Embryonic facial prominence (tissue), 1 donor: ENCODE data around the gene GPR39.

Experiments
- DNase-seq: peaks from one replicate; pipeline ENCODE4 v3.0.0-alpha.2; 2016; ENCODE audit errors: extremely low spot score

Gene GPR39

DNA sequence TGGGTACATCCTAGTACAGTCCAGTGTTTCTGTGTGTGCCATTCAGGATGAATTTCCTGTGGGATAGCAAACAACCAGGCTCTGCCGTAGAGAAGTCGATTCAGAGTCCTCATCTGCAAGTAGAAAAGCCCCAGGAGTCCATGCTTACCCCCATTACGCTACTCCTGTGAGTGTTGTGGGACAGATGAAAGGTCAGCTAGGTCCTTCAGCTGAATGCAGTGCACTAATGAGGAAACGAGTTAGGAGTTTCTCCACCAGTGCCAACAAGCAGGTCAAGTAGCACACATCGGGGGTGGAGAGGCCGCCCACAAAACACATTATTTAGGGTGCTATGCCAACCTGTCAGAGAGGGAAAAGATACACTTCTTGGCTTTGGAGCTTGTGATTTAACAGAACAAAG is 2.5 kb upstream of the GPR39 start:
- DNase-seq, result no peak

DNA sequence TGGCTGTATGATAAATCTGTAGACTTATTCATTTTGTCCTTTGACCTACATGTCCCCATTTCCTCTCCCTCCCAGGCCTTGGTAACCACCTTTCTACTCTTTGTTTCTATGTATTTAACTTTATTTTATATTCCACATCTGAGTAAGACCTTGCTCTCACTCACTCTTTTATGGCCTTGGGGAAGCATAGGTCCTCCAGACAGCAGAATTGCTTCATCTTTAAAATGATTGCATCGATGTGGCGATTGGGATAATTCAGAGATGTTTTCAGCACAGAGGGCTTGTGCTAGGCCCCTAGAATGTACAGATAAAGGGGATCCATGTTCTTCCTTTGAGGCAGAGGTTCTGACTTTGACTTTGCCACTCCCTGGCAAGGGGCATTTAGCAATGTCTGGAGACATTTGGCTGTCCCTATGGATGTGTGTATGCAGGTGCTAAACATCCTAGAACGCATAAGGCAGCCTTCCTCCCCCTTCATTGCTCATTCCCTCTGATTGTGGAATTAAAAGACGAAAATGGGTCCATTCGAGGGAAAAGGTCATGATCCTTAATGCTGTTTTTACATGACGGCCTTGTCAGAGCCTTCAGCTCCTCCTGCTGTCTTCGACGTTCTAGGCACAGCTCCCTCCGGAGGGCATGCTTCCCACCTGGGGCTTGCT is 1.2 kb upstream of the GPR39 start:
- DNase-seq, result no peak

DNA sequence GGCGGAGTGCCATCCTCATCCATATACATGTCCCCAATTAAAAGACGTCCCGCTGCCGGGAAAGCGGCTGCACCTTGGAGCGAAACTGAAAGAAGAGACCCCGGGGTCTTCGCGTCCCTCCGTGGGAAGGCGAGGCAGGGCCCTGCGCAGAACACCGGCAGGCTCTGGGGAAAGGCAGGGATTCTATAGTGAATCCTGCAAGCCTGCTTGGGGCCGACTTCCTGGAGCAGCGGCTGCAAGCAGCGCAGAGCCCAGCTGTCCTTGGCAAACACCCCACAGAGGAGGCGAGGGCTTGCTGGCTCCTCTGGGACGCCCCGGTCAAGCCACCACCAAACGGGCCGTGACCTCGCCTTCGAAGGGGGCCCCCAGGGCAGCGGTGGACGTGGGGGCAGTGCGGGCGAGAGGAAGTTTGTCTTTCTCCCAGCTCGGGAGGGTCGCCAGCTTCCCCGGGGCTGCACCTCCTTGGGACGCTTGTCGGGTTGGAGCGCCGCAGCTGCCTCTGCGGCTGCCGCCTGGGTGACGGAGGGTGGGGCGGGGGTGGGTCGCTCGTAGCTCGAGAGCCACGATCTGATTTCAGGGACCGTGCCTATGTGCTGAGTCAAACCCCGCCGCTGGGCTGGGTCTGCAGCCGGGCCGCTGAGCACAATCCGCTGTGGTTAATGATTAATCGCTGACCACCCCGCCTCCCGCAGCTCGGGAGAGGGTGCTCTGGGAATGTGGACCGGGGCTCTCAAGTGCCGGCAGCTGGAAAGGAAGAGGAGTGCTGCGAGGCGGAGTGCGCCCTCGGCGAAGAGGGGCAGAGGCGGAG is 486 bp upstream of the GPR39 start:
- DNase-seq, result no peak

DNA sequence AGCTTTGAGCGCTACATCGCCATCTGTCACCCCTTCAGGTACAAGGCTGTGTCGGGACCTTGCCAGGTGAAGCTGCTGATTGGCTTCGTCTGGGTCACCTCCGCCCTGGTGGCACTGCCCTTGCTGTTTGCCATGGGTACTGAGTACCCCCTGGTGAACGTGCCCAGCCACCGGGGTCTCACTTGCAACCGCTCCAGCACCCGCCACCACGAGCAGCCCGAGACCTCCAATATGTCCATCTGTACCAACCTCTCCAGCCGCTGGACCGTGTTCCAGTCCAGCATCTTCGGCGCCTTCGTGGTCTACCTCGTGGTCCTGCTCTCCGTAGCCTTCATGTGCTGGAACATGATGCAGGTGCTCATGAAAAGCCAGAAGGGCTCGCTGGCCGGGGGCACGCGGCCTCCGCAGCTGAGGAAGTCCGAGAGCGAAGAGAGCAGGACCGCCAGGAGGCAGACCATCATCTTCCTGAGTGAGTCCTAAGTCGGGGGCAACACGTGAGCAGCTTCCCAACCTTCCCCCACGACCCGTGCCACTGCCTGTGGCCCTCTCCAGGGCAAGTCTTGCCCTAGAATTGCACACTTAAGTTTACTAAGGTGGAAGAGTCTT is 928 bp downstream of the GPR39 start:
- no peak for DNase-seq

DNA sequence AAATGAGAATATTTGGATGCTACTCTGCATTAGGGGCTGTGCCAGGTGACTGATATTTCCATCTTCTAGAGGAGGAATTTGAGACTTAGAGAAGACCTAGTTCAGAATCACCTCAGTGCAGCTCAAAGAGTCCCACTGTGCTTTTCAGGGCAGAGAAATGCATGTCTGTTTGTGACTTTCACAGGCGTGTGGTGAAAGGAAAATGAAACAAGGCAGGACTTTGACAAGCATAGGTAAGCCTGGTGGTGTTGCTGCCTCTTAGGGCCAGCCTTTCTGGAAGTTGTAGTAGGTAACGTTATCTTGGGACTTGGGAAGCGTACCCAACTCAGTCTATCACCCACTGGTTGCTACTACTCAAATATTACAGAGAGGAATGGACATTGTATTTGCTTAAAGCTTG is 2.6 kb downstream of the GPR39 start:
- no peak for DNase-seq

DNA sequence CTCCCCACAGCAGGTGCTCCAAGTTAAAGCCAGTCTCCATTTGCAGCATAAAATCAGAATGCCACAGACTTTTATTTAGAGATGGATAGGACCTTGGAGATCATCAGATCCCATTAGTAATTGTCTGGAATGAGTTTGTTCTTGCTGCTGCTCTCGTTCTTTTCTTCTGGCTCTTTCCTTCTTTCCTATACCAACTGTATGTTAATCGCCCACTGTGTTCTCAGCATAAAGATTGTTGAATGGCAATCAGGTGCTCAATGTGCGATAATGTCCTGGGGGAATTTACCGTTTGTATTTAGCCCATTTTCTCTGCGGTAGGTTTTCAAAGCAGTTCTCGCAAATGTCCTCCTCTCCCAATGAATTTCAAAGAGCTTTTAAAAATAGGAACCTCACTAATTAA is 3.3 kb downstream of the GPR39 start:
- no peak for DNase-seq

DNA sequence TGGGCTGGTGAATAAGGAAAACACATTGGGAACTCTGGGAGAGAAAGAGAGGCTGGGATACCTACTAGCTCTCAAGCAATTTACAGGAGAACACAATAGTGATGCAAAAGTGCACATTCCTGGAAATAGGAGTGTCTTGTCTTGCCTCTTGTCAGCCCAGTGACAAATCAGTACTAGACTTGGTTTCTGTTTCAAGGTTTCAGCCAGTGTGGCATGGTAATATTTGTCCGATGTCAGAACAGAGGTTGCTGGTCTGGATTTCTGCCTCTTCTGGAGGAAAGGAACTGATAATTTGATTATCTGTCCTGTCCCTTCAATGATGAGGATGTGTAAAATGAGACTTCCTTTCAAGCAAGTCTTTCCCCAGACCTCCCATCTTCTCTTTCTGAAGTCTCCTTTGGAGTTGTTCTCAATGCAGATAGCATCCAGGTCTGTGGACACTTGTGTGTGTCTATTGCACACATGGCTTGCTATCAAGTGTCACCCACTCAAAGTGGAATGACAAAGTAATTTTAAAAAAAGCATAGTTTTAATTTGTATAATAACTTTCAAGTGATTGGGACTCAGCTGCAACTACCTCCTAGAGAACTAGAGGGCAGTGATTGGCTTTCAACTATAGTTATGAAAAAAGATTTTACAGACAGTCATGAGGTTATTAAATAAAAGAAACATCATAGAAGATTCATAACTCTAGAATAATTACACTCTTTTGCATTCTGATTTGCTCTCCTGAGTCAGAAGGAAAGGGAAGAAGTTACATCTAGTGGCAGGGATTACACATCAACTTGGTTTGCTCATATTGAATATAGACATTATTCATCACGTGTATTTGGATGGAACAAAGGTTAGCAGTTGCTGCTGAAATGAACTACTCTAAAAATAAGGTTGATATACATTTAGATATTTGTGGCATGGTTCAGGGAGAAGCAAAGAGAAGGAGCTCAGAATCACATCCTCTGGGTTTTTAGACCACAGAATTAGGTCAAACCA is 4.5 kb downstream of the GPR39 start:
- no peak for DNase-seq

DNA sequence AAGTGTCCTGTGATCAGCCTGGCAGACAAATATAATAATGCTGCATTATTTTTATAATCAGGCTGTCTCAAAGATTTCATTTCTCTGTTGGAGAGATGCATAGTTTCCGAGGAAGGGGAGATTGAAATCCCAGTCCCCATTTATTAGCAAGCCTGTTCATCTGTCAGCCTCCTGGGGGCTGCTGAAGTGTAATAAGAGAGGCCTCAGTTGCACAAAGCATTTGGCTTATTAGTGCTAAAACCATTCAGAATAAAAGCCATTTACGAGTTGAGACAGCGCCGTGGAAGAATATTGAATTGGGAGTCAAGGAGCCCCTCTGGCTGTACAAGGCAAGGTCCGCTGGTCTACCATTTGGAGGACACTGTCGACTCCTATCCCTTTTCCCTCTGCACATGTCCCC is 6.1 kb downstream of the GPR39 start:
- DNase-seq, result no peak

DNA sequence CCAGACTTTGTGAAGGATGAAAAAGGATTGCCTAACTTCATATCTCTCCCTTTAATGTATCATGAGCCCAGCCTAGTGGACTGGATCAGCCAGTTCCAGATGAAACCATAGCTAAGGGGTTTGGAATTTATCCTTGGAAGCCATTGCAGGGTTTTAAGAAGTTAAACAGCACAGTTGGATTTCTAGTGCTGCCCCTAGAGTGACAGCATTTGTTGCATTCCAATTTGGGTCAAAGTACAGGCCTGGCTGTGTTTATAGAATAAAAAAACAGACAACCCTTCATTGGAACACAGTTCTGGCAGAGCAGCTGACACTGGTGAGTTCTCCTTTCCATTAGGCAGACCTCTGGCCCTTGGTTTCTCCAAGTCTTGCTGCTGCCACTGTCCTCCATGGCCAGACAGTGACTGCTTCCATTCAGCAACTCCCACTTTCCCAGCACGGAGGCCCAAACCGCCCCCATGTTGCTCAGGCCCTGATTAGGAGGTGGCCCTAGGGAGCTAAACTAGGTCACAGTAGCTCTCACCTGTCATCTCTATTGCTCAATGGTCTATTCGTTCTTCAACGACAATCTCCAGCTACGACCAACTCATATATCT is 8.0 kb downstream of the GPR39 start:
- no peak for DNase-seq

DNA sequence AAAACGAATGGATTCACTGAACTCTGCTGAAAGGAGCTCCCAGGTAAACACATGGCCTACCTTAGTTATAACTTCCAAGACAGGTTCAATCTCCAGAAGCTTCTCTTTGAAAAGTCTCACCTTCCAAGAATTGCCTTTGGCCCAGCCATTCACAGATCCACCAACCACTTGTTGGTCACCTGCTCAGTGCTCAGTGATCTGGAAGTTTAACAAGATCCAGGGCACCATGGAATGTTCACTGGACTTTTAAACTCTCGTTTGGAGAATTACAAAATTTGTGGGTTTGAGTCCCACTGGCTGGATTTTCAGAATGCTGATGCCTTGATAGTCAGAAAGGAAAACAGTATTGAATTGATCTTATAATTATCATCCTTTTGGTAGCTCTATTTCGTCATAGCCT is 9.4 kb downstream of the GPR39 start:
- DNase-seq, result no peak

DNA sequence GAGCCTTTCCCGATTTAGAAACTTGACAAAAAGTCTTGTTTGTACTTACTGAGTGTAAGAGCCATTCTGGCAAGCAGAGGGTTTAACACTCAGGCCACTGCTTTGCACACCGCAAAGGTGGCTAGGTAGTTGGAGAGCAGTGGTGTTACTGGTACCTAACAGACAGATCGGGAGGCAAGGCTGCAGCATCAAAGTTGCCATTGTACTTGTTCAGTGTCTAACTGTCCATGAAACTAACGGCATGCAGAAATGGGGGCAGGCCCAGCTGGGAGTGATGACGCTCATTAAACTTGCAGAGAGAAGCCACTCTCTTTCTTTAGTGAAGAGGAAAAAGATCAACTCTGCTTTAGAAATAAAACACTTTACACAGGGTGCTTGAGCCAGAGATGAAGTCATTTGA is 10.1 kb downstream of the GPR39 start:
- no peak for DNase-seq

DNA sequence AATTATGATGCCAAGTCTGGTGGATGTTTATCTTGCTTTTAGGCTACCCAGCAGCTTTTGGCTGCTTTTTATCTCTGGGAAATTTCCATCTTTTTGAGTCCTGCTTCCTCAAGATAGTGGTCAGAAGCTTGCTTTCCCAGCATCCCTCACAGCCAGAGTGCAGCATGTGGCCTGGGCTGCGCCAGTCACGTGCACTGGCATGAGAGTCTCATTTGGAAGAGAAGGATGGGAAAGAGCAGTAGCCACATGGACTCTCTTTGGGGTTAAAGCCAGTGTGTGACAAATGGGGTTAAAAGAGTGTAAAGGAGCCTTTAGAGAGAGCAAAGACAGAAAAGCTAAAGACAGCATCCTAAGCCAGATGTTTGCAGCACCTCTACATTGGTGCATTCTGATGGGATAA is 12.7 kb downstream of the GPR39 start:
- DNase-seq, result no peak

DNA sequence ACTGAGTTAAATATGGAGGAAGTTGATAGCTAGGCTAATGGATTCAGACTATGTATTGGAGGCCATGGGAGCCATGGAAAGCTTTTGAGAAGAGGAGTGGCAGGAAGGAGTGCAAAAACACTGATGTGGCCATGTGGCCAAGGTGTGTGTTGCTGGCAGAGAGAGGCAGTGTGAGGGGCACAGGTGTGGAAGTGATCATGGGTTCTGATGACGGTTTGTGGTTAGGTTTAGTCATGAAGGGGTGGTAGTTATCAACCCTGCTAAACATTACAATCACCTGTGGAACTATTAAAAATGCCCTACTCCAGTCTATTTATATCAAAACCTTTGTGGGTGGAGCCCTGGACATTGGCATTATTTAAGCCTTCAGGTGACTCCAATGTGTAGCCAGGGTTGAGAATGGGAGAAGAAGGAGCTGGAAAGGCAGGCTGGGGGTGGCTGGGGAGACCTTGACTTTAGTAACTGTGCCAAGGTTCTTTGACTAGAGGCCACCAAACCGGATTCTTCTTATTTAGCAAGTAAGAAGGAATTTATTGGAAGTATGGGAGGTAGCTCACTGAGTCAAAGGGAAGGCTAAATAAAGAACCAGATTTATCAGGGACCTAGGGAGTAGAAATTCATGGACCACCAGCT is 13.5 kb downstream of the GPR39 start:
- no peak for DNase-seq

DNA sequence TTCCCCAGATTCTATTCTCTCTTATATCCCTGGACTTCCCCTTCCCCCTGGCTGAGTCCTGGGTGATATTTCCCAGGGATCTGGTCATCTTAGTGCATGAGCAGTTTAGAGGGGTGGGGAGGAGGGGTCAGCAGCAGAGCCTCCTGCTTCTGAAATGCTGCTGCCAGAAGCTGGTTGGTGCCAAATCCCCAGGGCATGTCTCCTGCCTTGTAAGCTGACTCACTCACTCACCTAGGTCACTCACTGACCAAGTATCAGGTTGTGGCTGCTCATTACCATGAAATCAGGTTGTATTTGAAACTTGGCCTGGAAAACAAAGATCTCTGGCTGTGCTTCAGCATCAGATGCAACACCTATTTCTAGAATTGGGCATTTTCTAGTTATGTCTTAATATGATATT is 14.3 kb downstream of the GPR39 start:
- no peak for DNase-seq

DNA sequence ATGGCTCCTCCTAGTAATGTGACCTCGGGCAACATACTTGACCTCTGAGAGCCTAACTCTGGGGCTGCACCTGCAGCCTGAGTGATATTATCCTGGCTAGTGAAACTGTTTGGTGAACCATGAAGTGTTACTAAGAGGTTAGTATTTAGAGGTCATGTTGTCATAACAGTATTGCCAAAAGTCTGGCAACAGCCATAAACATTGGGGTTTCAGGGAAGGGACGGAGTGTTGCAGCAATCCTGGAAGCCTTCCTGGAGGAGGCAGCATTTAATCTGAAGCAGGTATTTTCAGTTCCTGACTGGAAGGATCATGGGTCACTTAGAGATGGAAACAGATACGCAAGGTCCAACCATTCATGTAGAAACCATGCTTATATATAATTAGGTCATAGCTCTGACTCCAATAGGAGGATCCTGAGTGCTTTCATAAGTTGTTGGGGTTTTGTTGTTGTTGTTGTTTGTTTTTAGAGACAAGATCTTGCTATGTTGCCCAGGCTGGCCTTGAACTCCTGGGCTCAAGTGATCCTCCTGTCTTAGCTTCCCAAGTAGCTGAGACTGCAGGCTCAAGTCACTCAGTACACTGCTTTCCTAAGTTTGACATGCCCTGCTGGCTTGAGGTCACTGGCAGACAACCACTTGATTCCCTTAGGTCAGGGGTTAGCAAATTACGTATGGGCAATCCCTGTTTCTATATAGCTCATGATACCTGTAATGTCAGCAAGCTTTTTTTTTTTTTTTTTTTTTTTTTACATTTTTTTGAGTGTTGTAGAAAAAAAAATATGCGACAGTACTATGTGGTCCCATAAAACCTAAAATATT is 21.5 kb downstream of the GPR39 start:
- DNase-seq, result no peak

DNA sequence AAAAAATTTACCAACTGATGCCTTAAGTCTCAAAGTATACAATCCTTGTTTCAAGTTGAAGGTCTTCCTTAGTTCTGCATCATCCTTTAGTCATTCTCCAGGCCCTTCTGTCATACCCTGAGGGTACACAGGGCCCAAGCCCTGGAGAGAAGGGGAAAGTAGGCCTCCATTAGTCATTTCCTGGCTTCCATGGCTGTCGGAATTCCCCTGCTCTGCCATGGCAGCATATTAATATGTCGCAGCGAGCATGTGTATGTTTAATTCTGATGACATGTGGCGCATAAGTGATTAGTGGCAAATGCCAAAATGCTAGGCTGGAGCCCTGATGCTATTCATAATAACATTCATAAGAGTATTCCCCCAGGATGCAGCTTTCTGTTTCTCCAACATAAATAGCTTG is 22.1 kb downstream of the GPR39 start:
- no peak for DNase-seq

DNA sequence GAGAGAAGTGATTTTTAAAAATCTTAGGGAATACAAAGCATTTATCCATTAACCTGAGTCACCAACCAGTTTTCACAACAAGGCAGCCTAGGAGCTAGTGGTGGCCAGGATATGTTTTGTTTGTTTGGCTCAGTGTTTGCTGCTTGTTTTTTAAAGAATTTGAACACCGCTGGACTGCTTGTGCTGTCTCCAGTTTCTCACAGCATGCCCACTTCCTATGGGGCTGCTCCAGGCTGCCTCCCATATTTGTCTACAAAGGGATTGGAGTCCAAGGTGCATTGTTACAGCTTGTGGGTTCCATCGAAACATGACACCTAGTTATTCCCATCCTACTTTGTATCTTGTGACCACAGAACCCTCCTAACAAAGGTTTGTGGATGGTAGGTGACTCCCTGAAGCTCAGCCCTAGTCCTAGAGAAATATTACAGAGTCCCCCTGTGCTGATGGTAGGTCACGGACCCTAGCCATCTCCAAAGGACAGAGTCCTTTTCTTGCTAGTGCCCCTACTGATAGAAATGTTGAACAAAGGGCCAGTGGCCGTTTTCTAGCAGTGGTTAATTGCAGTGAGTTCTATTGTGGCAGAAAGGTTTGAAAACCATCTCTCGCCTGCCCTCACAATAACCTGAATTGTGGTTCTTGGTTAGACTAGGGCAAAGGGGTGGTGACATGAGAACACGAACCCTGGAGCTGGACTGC is 23.2 kb downstream of the GPR39 start:
- no peak for DNase-seq

DNA sequence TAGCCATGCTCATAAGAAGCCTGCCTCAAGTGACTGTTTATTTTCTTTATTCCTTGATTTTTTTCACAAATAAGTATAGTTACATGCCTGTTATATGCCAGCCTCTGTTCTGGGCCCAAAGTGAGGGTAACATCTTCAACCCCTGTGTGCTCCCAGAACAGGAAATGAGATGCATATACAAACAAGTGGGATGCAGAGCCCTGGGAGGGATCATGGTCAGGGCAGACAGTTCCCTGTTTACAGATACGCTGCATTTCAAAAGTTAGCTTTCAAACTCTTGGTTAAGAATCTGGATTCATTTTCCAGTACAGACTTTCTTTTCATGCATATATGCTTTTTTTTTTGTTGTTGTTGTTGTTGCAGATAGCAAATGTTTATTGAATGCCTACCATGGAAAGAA is 24.4 kb downstream of the GPR39 start:
- DNase-seq, result no peak

DNA sequence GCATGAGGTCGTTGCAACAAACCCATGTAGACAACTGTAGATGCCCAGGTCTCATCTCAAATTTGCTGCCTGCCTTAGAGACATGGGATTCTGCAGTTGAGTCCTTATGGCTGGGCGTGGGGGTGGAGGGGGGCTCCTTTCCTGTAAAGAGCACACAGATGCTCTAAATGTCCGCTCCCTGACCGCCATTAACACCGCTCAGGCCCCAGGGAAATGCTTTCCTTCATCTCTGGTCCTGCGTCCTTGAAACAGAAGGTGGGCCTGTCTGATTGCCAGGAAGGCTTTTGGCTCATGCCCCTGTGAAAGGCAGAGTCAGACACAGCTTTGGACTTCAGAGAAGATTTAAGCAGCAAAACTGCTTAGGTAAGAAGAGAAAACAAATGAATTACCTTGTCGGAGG is 25.7 kb downstream of the GPR39 start:
- no peak for DNase-seq

DNA sequence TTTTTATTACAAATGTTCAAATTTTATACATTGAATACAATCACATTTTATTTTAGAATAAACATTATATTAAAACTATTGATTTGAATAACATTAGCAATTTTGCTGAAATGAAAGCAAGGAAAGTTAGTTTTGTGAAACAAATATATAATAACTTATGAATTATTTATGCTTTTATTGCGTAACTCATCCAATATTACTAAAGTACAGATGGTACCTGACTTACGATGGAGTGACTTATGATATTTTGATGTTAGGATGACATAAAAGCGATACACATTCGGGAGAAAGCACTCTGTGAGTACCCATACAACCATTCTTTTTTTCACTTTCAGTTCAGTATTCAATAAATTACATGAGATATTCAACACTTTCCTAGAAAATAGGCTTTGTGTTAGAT is 26.5 kb downstream of the GPR39 start:
- DNase-seq, result no peak
